Upper lobe of right lung (tissue), 1 donor: ENCODE results near the gene RBMS3. TPM values are rescaled to one million over a fixed set of nuclear protein-coding genes. Genes with fewer than 3 reads are reported as not detected.
A peak's percentile ranks its signal among the peaks of the same experiment; 100 is the strongest.
"Not testable (repeated sequence)": the region's sequence is repeated elsewhere in the genome, so short reads cannot be mapped to it uniquely, and the experiment has no call there.

Experiments used
- ATAC-seq: fragments of 200-7000 bp; cut with Tn5 transposase; one replicate; pipeline ENCODE4 v1.9.1; 2020; ENCODE audit warnings: mild to moderate bottlenecking, moderate library complexity
- DNase-seq: peaks from one replicate; pipeline ENCODE4 v3.0.0-alpha.2; 2020
- H3K27ac ChIP-seq: fragments of 200-600 bp; one replicate; pipeline ENCODE4 v1.8.0; 2022
- H3K27me3 ChIP-seq: fragments of 200-600 bp; one replicate; pipeline ENCODE4 v1.8.0; 2022; ENCODE audit warnings: mild to moderate bottlenecking
- H3K36me3 ChIP-seq: fragments of 200-600 bp; one replicate; pipeline ENCODE4 v1.8.0; 2022
- H3K4me1 ChIP-seq: fragments of 200-600 bp; one replicate; pipeline ENCODE4 v1.8.0; 2022
- H3K4me3 ChIP-seq: fragments of 200-600 bp; one replicate; pipeline ENCODE4 v1.8.0; 2022; ENCODE audit warnings: mild to moderate bottlenecking
- H3K9me3 ChIP-seq: fragments of 200-600 bp; one replicate; pipeline ENCODE4 v1.8.0; 2022
- intact Hi-C: fragments of 100-400 bp; cut with DNase I; formaldehyde crosslinking; loops from one replicate; pipeline ENCODE4 v1.11.0; 2022
- total RNA-seq: library from RNA; stranded (reverse); fragmentation: NEBNext Ultra II Directional; extraction: Animal tissue kit (Norgen Biotek cat#: 25700); gene quantifications from one replicate; pipeline ENCODE4 v1.2.1, GENCODE V29; 2021
- TF ChIP-seq, protein P1 (sequence below): fragments of 200-600 bp; IDR thresholded peaks from one replicate; pipeline ENCODE4 v1.8.0; 2022; ENCODE audit warnings: antibody characterized with exemption
- donor health status: DM: no; HTN: yes; CAD: no; lungs with severe emphysema.

RBMS3 gene
- total RNA-seq, 1 donor from 2014 or later: 85.9 TPM

DNA sequence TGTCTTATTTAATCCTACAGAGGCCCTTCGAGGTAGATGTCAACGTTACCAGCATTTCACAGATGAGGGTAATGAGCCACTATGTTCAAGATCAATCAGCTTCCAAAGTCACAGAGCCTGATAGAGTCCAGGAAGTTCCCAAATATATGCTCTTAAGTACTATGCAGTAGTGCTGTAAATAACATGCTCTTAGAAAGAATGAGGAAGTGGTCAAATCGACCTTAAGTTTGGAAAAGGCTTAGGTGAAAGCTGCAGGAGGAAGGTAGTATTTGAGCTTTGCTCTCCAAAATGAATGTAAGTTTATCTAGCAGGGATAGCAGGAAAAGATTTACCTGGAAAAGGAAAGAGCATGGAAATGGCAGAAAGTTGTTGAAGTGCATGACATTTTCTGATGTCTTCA is 234.0 kb downstream of the RBMS3 start:
- no peaks in the 10 kb centered on the region for H3K27me3 ChIP-seq
- no peak overlapping the region for H3K4me3 ChIP-seq
- peaks cover 32% of the 10 kb centered on the region for H3K4me1 ChIP-seq
- TF ChIP-seq, protein P1, sequence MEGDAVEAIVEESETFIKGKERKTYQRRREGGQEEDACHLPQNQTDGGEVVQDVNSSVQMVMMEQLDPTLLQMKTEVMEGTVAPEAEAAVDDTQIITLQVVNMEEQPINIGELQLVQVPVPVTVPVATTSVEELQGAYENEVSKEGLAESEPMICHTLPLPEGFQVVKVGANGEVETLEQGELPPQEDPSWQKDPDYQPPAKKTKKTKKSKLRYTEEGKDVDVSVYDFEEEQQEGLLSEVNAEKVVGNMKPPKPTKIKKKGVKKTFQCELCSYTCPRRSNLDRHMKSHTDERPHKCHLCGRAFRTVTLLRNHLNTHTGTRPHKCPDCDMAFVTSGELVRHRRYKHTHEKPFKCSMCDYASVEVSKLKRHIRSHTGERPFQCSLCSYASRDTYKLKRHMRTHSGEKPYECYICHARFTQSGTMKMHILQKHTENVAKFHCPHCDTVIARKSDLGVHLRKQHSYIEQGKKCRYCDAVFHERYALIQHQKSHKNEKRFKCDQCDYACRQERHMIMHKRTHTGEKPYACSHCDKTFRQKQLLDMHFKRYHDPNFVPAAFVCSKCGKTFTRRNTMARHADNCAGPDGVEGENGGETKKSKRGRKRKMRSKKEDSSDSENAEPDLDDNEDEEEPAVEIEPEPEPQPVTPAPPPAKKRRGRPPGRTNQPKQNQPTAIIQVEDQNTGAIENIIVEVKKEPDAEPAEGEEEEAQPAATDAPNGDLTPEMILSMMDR: no peak
- H3K36me3 ChIP-seq: no peaks in the 10 kb centered on the region
- no peaks in the 10 kb centered on the region for H3K9me3 ChIP-seq
- no peak for DNase-seq
- no peak overlapping the region for H3K27ac ChIP-seq
- peak; percentile 41 for ATAC-seq
- intact Hi-C loops: no loop called here

DNA sequence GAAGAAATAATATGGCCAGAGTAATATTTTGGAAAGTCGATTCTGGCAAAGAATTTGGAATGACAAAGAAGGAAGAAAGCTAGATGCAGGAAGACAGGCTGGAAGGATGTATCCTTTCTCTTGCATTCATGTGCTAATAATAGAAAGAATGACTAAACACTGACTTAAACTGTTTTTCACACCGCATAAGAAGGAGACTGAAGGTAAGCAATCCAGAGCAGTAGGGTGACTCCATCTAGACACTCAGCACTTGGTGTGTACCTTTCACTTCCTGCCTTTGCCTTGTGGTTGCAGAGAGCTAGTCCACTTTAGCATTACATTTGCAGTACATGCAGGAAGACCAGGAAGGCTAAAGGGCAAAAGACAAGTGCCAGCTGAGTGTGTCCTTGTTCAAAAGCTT is 234.6 kb downstream of the RBMS3 start:
- Histone ChIP-seq H3K27ac (no peak overlapping the region), H3K4me3 (no peak overlapping the region), H3K36me3 (no peaks in the 10 kb centered on the region), H3K4me1 (peaks cover 34% of the 10 kb centered on the region), H3K9me3 (no peaks in the 10 kb centered on the region), H3K27me3 (no peaks in the 10 kb centered on the region)
- TF ChIP-seq, protein P1: no peak
- ATAC-seq: peak; percentile 69
- DNase-seq: no peak
- intact Hi-C loops: no loop called here

DNA sequence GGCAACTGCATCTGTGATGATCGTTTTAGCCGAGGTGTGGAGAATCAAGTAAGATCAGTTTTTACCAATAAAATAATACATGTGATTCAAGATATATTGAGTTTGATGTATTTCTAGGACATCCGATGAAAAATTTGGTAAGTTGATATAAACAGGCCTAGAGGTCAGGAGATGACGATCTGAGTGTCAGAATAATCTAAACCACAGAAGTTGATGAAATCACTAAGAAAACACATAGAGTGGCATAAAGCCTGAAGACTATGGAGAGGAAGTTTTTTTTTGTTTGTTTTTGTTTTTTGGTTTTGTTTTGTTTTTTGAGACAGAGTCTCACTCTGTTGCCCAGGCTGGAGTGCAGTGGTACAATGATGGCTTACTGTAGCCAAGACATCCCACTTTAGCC is 235.3 kb downstream of the RBMS3 start:
- ATAC-seq: no peak
- intact Hi-C loops: no loop called here
- H3K27ac ChIP-seq: no peak overlapping the region
- no peaks in the 10 kb centered on the region for H3K36me3 ChIP-seq
- TF ChIP-seq, protein P1: no peak
- H3K4me1 ChIP-seq: peaks cover 39% of the 10 kb centered on the region
- H3K9me3 ChIP-seq: no peaks in the 10 kb centered on the region
- DNase-seq: no peak
- H3K27me3 ChIP-seq: no peaks in the 10 kb centered on the region
- H3K4me3 ChIP-seq: no peak overlapping the region

DNA sequence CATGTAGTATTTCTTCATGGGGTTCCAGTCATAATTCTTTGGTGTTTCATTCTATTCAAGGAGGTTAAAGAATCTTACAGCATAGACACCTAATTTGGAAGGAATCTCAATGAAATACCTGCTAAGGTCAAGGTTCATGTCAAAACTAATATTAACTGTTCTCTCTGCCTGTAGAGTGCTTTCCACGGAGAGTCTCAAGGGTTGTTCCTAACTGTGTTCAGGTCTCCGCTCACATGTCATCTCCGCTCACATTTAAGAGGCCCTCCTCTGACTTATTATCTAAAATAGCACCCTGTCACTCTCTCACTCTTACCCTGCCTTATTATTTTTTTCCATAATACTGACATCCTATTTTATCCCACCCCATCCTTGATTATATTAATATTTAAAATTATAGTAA is 239.9 kb downstream of the RBMS3 start:
- Histone ChIP-seq H3K4me1 (peaks cover 34% of the 10 kb centered on the region), H3K27ac (no peak overlapping the region), H3K27me3 (no peaks in the 10 kb centered on the region), H3K36me3 (no peaks in the 10 kb centered on the region), H3K4me3 (no peak overlapping the region), H3K9me3 (no peaks in the 10 kb centered on the region)
- DNase-seq (no peak), ATAC-seq (peak; percentile 70)
- TF ChIP-seq, protein P1: no peak
- intact Hi-C loops: no loop called here

DNA sequence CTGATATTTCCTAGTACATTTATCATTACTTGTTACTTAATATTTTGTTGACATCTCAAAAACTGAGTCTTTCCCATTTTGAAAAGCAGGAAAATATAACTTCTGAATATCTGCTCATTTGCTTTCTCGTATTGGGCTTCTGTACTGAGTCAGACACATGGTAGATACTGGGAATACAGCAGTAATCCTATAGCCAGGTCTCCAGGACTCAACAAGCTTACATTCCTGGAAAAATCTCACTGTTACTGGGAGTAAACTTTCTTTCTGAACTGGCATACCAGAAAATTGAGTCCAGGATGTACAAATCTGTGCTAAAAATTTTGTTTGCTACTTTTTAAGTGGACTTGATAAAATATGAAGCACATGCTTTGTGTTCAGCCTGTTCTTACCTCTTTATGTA is 240.4 kb downstream of the RBMS3 start:
- Histone ChIP-seq H3K4me1 (peaks cover 38% of the 10 kb centered on the region), H3K4me3 (no peak overlapping the region), H3K27ac (no peak overlapping the region), H3K27me3 (no peaks in the 10 kb centered on the region), H3K36me3 (no peaks in the 10 kb centered on the region), H3K9me3 (no peaks in the 10 kb centered on the region)
- DNase-seq (no peak), ATAC-seq (no peak)
- TF ChIP-seq, protein P1: no peak
- intact Hi-C loops: no loop called here

DNA sequence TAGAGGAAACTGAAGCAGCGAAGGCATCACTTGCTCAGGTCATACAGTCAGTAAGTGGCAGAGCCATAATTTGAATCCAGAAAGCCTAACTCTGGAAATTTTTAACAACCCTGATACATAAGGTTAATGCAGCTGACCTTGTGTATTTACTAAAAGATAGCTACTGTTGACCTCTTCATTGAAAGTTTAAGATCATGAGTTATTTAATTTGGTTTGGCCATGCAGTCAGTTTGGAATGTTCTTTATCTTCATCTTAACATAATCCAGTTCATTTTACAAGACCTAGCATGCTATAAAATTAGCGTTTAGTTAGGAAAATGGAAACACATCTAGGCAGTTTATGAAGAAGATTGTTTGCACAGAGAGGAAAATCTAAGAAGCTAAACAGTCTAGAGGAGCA is 240.9 kb downstream of the RBMS3 start:
- Histone ChIP-seq H3K27me3 (no peaks in the 10 kb centered on the region), H3K4me3 (no peak overlapping the region), H3K27ac (no peak overlapping the region), H3K9me3 (no peaks in the 10 kb centered on the region), H3K36me3 (no peaks in the 10 kb centered on the region), H3K4me1 (peaks cover 38% of the 10 kb centered on the region)
- DNase-seq (no peak), ATAC-seq (no peak)
- TF ChIP-seq, protein P1: no peak
- intact Hi-C loops: no loop called here

DNA sequence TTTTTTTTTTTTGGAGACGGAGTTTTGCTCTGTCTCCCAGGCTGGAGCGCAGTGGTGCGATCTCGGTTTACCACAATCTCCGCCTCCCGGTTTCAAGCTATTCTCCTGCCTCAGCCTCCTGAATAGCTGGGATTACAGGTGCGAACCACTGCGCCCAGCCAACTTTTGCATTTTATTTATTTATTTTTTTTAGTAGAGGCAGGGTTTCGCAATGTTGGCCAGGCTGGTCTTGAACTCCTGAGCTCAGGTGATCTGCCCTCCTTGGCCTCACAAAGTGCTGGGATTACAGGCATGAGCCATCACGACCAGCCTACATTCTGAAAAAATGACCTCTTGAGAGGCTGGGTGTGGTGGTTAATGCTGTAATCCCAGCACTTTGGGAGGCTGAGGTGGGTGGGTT is 243.6 kb downstream of the RBMS3 start:
- H3K4me1 ChIP-seq: peaks cover 38% of the 10 kb centered on the region
- H3K4me3 ChIP-seq, H3K36me3 ChIP-seq, DNase-seq, H3K27me3 ChIP-seq, H3K9me3 ChIP-seq, intact Hi-C loops, ATAC-seq: not testable (repeated sequence)
- H3K27ac ChIP-seq: peak overlapping the region; percentile 45
